SK-N-SH (cell line): ENCODE results near the gene EDA. TPM values are rescaled to one million over a fixed set of nuclear protein-coding genes. Genes with fewer than 3 reads are reported as not detected.

Experiments used
- CTCF ChIA-PET: fragments of 300-600, 350-600 bp; formaldehyde crosslinking; extraction: SDS; loops from one replicate; lab custom pipeline; 2021; lab: Yijun Ruan, JAX
- POLR2A ChIA-PET: fragments of 350-600 bp; sonication (Branson Sonifier 250); formaldehyde crosslinking; extraction: SDS; loops from one replicate; lab custom pipeline; 2020; ENCODE audit warnings: antibody characterized with exemption, inconsistent platforms; lab: Yijun Ruan, JAX
- DNase-seq: peaks from one replicate; pipeline ENCODE4 v3.0.0; 2012
- H2AFZ ChIP-seq: fragments of 200-600 bp; sonication (generic); 2 replicates; pipeline ENCODE4 v1.8.1; 2016; ENCODE audit warnings: antibody characterized with exemption, mild to moderate bottlenecking, low read depth
- H3F3A ChIP-seq: fragments of 200-600 bp; sonication (generic); replicated peaks from 2 replicates; pipeline ENCODE3; 2016; ENCODE audit warnings: antibody characterized with exemption, mild to moderate bottlenecking; ENCODE audit not compliant: insufficient read depth
- H3K27ac ChIP-seq, 2 experiments: fragments of 200-500 bp in 1 of 2; fragments of 200-600 bp in 1 of 2; sonication (Bioruptor generic) in 1 of 2; sonication (generic), shearing (Covaris generic) in 1 of 2; 2 replicates each; pipeline versions ENCODE4 v1.5.1 to v1.6.1; 2014 to 2016; ENCODE audit warnings: low read depth in 2 of 2, inconsistent platforms in 1 of 2, low read length in 1 of 2, mild to moderate bottlenecking in 1 of 2, mixed read lengths in 1 of 2
- H3K27me3 ChIP-seq: fragments of 200-600 bp; sonication (generic), shearing (Covaris generic); 2 replicates; pipeline ENCODE4 v1.6.1; 2016; ENCODE audit warnings: mixed run types; ENCODE audit not compliant: insufficient read depth
- H3K36me3 ChIP-seq, 2 experiments: fragments of 200-500 bp in 1 of 2; fragments of 200-600 bp in 1 of 2; sonication (Bioruptor generic) in 1 of 2; sonication (generic) in 1 of 2; replicated peaks in 1 of 2; 2 replicates each; pipeline versions ENCODE3 to v1.5.1; 2014 to 2016; ENCODE audit warnings: low read length in 1 of 2, mild to moderate bottlenecking in 1 of 2; ENCODE audit not compliant: insufficient read depth in 2 of 2, control insufficient read depth in 1 of 2
- H3K4me1 ChIP-seq, 2 experiments: fragments of 200-500 bp in 1 of 2; fragments of 200-600 bp in 1 of 2; sonication (Bioruptor generic) in 1 of 2; sonication (generic), shearing (Covaris generic) in 1 of 2; 2 replicates each; pipeline versions ENCODE4 v1.5.1 to v1.6.1; 2014 to 2016; ENCODE audit warnings: low read depth in 1 of 2, low read length in 1 of 2, mixed run types in 1 of 2; ENCODE audit not compliant: insufficient read depth in 2 of 2, control insufficient read depth in 1 of 2
- H3K4me2 ChIP-seq: fragments of 200-600 bp; sonication (generic), shearing (Covaris generic); 2 replicates; pipeline ENCODE4 v1.6.1; 2017; ENCODE audit warnings: mixed run types
- H3K4me3 ChIP-seq, 2 experiments: fragments of 200-500 bp in 1 of 2; fragments of 200-600 bp in 1 of 2; sonication (Bioruptor generic) in 1 of 2; sonication (generic), shearing (Covaris generic) in 1 of 2; 2 replicates each; pipeline versions ENCODE4 v1.5.1 to v1.8.1; 2014 to 2016; ENCODE audit warnings: low read depth in 2 of 2, inconsistent platforms in 1 of 2, low read length in 1 of 2, mild to moderate bottlenecking in 1 of 2, mixed read lengths in 1 of 2, moderate library complexity in 1 of 2
- H3K79me2 ChIP-seq: fragments of 200-600 bp; sonication (generic); 2 replicates; pipeline ENCODE4 v1.8.1; 2017; ENCODE audit warnings: mild to moderate bottlenecking; ENCODE audit not compliant: insufficient read depth
- H3K9ac ChIP-seq: fragments of 200-600 bp; sonication (generic); 2 replicates; pipeline ENCODE4 v1.6.1; 2017; ENCODE audit warnings: mixed run types
- H3K9me2 ChIP-seq: fragments of 200-600 bp; sonication (generic); 2 replicates; pipeline ENCODE4 v1.6.1; 2017; ENCODE audit warnings: mixed run types
- H3K9me3 ChIP-seq: fragments of 200-600 bp; sonication (generic); 2 replicates; pipeline ENCODE4 v1.6.1; 2017; ENCODE audit warnings: mixed run types, mild to moderate bottlenecking, moderate library complexity
- H4K20me1 ChIP-seq: fragments of 200-600 bp; sonication (generic); 2 replicates; pipeline ENCODE4 v1.6.1; 2017; ENCODE audit warnings: mild to moderate bottlenecking, mixed run types; ENCODE audit not compliant: insufficient read depth
- CHD2 ChIP-seq: fragments of 150-350 bp; IDR thresholded peaks from 2 replicates; pipeline ENCODE4 v1.6.1; 2018; ENCODE audit warnings: low read length; ENCODE audit not compliant: partially characterized antibody
- ELF1 ChIP-seq: IDR thresholded peaks from 2 replicates; pipeline ENCODE4 v1.4.0; 2012
- FOXM1 ChIP-seq: IDR thresholded peaks from 2 replicates; pipeline ENCODE4 v1.4.0; 2012; ENCODE audit warnings: low read depth, mild to moderate bottlenecking
- IRF3 ChIP-seq: fragments of 150-350 bp; IDR thresholded peaks from 2 replicates; pipeline ENCODE4 v1.6.1; 2016; ENCODE audit warnings: mild to moderate bottlenecking, low read depth, low read length
- JUND ChIP-seq: IDR thresholded peaks from 2 replicates; pipeline ENCODE4 v1.4.0; 2012
- MEF2A ChIP-seq: IDR thresholded peaks from 2 replicates; pipeline ENCODE4 v1.4.0; 2012; ENCODE audit warnings: low read depth, borderline replicate concordance
- NFIC ChIP-seq: IDR thresholded peaks from 2 replicates; pipeline ENCODE4 v1.4.0; 2012; ENCODE audit warnings: borderline replicate concordance
- PBX3 ChIP-seq: IDR thresholded peaks from 2 replicates; pipeline ENCODE4; 2012
- POLR2AphosphoS5 ChIP-seq: IDR thresholded peaks from 2 replicates; pipeline ENCODE4 v1.6.1; 2012; ENCODE audit warnings: low read depth, low read length
- RAD21 ChIP-seq: IDR thresholded peaks from 2 replicates; pipeline ENCODE4 v1.6.1; 2012; ENCODE audit warnings: mild to moderate bottlenecking, low read length
- RCOR1 ChIP-seq: fragments of 150-350 bp; IDR thresholded peaks from 2 replicates; pipeline ENCODE4 v1.6.1; 2017; ENCODE audit warnings: antibody characterized with exemption, low read length
- REST ChIP-seq: IDR thresholded peaks from 2 replicates; pipeline ENCODE4 v1.6.1; 2012; ENCODE audit warnings: mild to moderate bottlenecking, low read depth, low read length, moderate library complexity
- RFX5 ChIP-seq: IDR thresholded peaks from 2 replicates; pipeline ENCODE4 v1.6.1; 2012; ENCODE audit warnings: mild to moderate bottlenecking, improper control_type of control experiment, low read length
- SIN3A ChIP-seq: IDR thresholded peaks from 2 replicates; pipeline ENCODE4 v1.6.1; 2012; ENCODE audit warnings: low read depth, mild to moderate bottlenecking, low read length, moderate library complexity, borderline replicate concordance
- TCF12 ChIP-seq: IDR thresholded peaks from 2 replicates; pipeline ENCODE4 v1.4.0; 2012
- USF2 ChIP-seq: fragments of 150-350 bp; IDR thresholded peaks from 2 replicates; pipeline ENCODE4 v1.6.1; 2017; ENCODE audit warnings: antibody characterized with exemption, low read length, low read depth, borderline replicate concordance
- YY1 ChIP-seq: IDR thresholded peaks from 2 replicates; pipeline ENCODE4 v1.4.0; 2012; ENCODE audit warnings: low read depth, mild to moderate bottlenecking
- WGBS: methylation state at CpG from one replicate; pipeline ENCODE4 v1.1.6; 2017; ENCODE audit warnings: low lambda C conversion rate; 5-methylcytosine and 5-hydroxymethylcytosine counted together
- polyA plus RNA-seq, 3 experiments: library from polyadenylated mRNA; depleted of rRNA; stranded (reverse); fragments of >200 nt; gene quantifications; 2 replicates each; pipeline ENCODE4 v1.2.3, GENCODE V29; 2012

Gene EDA
- polyA plus RNA-seq, 1 of the 3 experiments (the other 2 are of a cell fraction) = 0.02 TPM

GRCh38 chrX:69948276-69948797 is 332.4 kb downstream of the EDA start:
- ChIA-PET CTCF (no interaction called here), POLR2A (no interaction called here)
- WGBS = 7% methylated on average over 2 of the region's 2 CpGs
- Histone ChIP-seq H3K4me1 (no peaks in the 10 kb centered on the region), H3K4me3 (no peak overlapping the region), H2AFZ (no peak overlapping the region), H3K79me2 (no peaks in the 10 kb centered on the region), H3K9ac (no peak overlapping the region), H3F3A (no peaks in the 10 kb centered on the region), H3K27me3 (no peaks in the 10 kb centered on the region), H3K9me3 (no peaks in the 10 kb centered on the region), H3K27ac (no peak overlapping the region), H3K36me3 (no peaks in the 10 kb centered on the region), H3K4me2 (no peak overlapping the region), H3K9me2 (no peaks in the 10 kb centered on the region), H4K20me1 (no peaks in the 10 kb centered on the region)
- no peak for TF ChIP-seq CHD2
- no peak for TF ChIP-seq POLR2AphosphoS5
- no peak for TF ChIP-seq USF2
- no peak for TF ChIP-seq TCF12
- TF ChIP-seq FOXM1 = no peak
- TF ChIP-seq MEF2A = no peak
- TF ChIP-seq REST = no peak
- TF ChIP-seq IRF3 = no peak
- no peak for TF ChIP-seq JUND
- TF ChIP-seq PBX3 = no peak
- TF ChIP-seq YY1 = no peak
- TF ChIP-seq RFX5 = no peak
- TF ChIP-seq RAD21 = no peak
- no peak for TF ChIP-seq SIN3A
- TF ChIP-seq RCOR1 = no peak
- no peak for TF ChIP-seq NFIC
- no peak for TF ChIP-seq ELF1
- no peak for DNase-seq
